K562 (cell line): ENCODE measurements around the gene RNU2-1. TPM values are rescaled to one million over a fixed set of nuclear protein-coding genes. Genes with fewer than 3 reads are reported as not detected.

Experiments
- ATAC-seq: fragments of 200-7000 bp; cut with Tn5 transposase; 3 replicates; pipeline ENCODE4 v1.9.1; 2020; ENCODE audit warnings: moderate library complexity
- BruUV-seq: library from RNA; stranded (reverse); fragments of 400-500 nt; replicated peaks from 2 replicates; lab custom pipeline; 2021; lab: Mats Ljungman, UMichigan
- CTCF ChIA-PET: fragments of 300-600 bp; formaldehyde crosslinking; extraction: SDS; loops from one replicate; lab custom pipeline; 2021; ENCODE audit warnings: low intra/inter-chr PET ratio; lab: Yijun Ruan, JAX
- POLR2A ChIA-PET: fragments of 300-600, 350-650 bp; sonication (Branson Sonifier 250); formaldehyde crosslinking; extraction: SDS; loops from one replicate; lab custom pipeline; 2021; ENCODE audit warnings: antibody characterized with exemption, inconsistent platforms; lab: Yijun Ruan, JAX
- DNase-seq, 4 experiments: peaks; one replicate each; pipeline versions ENCODE4 v3.0.0 to v3.0.0-alpha.2; 2011 to 2018; ENCODE audit warnings: low spot score in 3 of 4, mixed read lengths in 3 of 4; ENCODE audit errors: extremely low read depth in 1 of 4
- FAIRE-seq: peaks from 2 replicates; lab custom pipeline; 2011; peaks lifted over from hg19 to GRCh38; lab: Jason Lieb, UNC
- H2AFZ ChIP-seq: 2 replicates; pipeline ENCODE4 v1.6.0; 2011; ENCODE audit warnings: low read depth, low read length, control low read depth, inconsistent platforms
- H3K27ac ChIP-seq: fragments of 200-600 bp; 3 replicates; pipeline ENCODE4 v1.8.0; 2011; ENCODE audit warnings: low read depth, mild to moderate bottlenecking, control low read depth, inconsistent platforms, low read length, moderate library complexity, mixed read lengths; ENCODE audit errors: extremely low read depth
- H3K27me3 ChIP-seq, 2 experiments: fragments of 300-600 bp in 1 of 2; 2 replicates in 1 of 2; 3 replicates in 1 of 2; pipeline versions ENCODE4 v1.6.0 to v1.8.0; 2011; ENCODE audit warnings: inconsistent platforms in 2 of 2, low read length in 2 of 2, mild to moderate bottlenecking in 1 of 2, mixed read lengths in 1 of 2, moderate library complexity in 1 of 2; ENCODE audit not compliant: control insufficient read depth in 2 of 2, insufficient read depth in 2 of 2
- H3K36me3 ChIP-seq: fragments of 300-600 bp; 3 replicates; pipeline ENCODE4 v1.8.0; 2011; ENCODE audit warnings: mild to moderate bottlenecking, low read length, inconsistent platforms; ENCODE audit not compliant: control insufficient read depth, insufficient read depth
- H3K4me1 ChIP-seq, 2 experiments: fragments of 200-600 bp in 1 of 2; replicated peaks in 1 of 2; 2 replicates in 1 of 2; 3 replicates in 1 of 2; pipeline versions ENCODE4 v1.5.1 to v1.8.0; 2011; ENCODE audit warnings: inconsistent platforms in 2 of 2, low read length in 2 of 2, mild to moderate bottlenecking in 1 of 2, mixed read lengths in 1 of 2, moderate library complexity in 1 of 2; ENCODE audit not compliant: control insufficient read depth in 2 of 2, insufficient read depth in 2 of 2
- H3K4me2 ChIP-seq: 2 replicates; pipeline ENCODE4 v1.6.1; 2011; ENCODE audit warnings: low read length, control low read depth, inconsistent platforms, mixed read lengths; ENCODE audit not compliant: insufficient read depth
- H3K4me3 ChIP-seq: fragments of 200-600 bp; sonication (generic), shearing (Covaris generic); 2 replicates; pipeline ENCODE4 v1.5.1; 2016; ENCODE audit warnings: control low read depth, inconsistent platforms
- H3K79me2 ChIP-seq: fragments of 200-600 bp; 3 replicates; pipeline ENCODE4 v1.8.0; 2011; ENCODE audit warnings: low read length, inconsistent platforms; ENCODE audit not compliant: control insufficient read depth, insufficient read depth
- H3K9ac ChIP-seq, 2 experiments: 2 replicates each; pipeline versions ENCODE4 v1.6.0 to v1.6.1; 2011; ENCODE audit warnings: low read depth in 2 of 2, low read length in 2 of 2, control low read depth in 1 of 2, inconsistent platforms in 1 of 2, mild to moderate bottlenecking in 1 of 2, mixed read lengths in 1 of 2; ENCODE audit not compliant: insufficient read depth in 1 of 2
- H3K9me1 ChIP-seq: one replicate; pipeline ENCODE4 v1.6.0; 2011; ENCODE audit warnings: inconsistent platforms, mild to moderate bottlenecking, low read length, moderate library complexity; ENCODE audit not compliant: control insufficient read depth, insufficient read depth
- H3K9me3 ChIP-seq: replicated peaks from 2 replicates; pipeline ENCODE4 v1.5.1; 2011; ENCODE audit warnings: low read depth, low read length, inconsistent platforms; ENCODE audit not compliant: control insufficient read depth, insufficient read depth
- H4K20me1 ChIP-seq: replicated peaks from 2 replicates; pipeline ENCODE4 v1.6.1; 2011; ENCODE audit warnings: low read length, inconsistent platforms, mixed read lengths; ENCODE audit not compliant: control insufficient read depth, insufficient read depth
- PRDM10 ChIP-seq: fragments of 450-650 bp; IDR thresholded peaks from 2 replicates; pipeline ENCODE4 v1.6.1; 2018; ENCODE audit not compliant: partially characterized antibody
- ZNF316 ChIP-seq: fragments of 450-650 bp; IDR thresholded peaks from 2 replicates; pipeline ENCODE4 v1.6.1; 2016
- WGBS: fragments of 100-300 bp; shearing (Covaris generic); methylation state at CpG from one replicate; pipeline ENCODE4 v1.1.6; 2016; ENCODE audit warnings: low coverage, mixed read lengths; ENCODE audit not compliant: insufficient coverage; ENCODE audit errors: missing lambda C conversion rate; 5-methylcytosine and 5-hydroxymethylcytosine counted together
- in situ Hi-C: fragments of 300-500 bp; cut with MboI; formaldehyde crosslinking; loops from 4 replicates; pipeline ENCODE4 v1.15.0; 2018; ENCODE audit warnings: inconsistent platforms, mixed read lengths
- intact Hi-C: fragments of 100-400 bp; cut with micrococcal nuclease; formaldehyde crosslinking; loops from 2 replicates; pipeline ENCODE4 v1.14.2; 2022
- polyA plus RNA-seq, 8 experiments: library from polyadenylated mRNA; depleted of rRNA in 4 of 8; stranded (reverse) in 5 of 8; unstranded in 3 of 8; fragments of >200 nt; fragmentation: Nextera tagmentation in 2 of 8; fragmentation: Illumina TruSeq in 1 of 8; extraction: Ambion mirVana in 2 of 8; extraction: Trizol in 1 of 8; gene quantifications; 2 replicates each; pipeline versions ENCODE4 v1.2.1 to v1.2.3, GENCODE V29; 2011 to 2014; ENCODE audit warnings: inconsistent platforms in 1 of 8, missing spikeins in 1 of 8
- total RNA-seq, 7 experiments: library from RNA; depleted of rRNA in 6 of 7; stranded (reverse); fragments of >200 nt in 6 of 7; fragmentation: Illumina TruSeq in 2 of 7; extraction: Trizol in 2 of 7; gene quantifications; 2 replicates each; pipeline versions ENCODE4 v1.2.1 to v1.2.3, GENCODE V29; 2011 to 2021; ENCODE audit warnings: low replicate concordance in 1 of 7

Gene RNU2-1
- total and polyA plus RNA-seq, 9 of the 15 experiments (the other 6 are each of a cell fraction or from before 2014, with no cell fraction given), result 9,527 TPM; not detected in 8

GRCh38 chr17:43213545-43213944, 20.2 kb downstream of the RNU2-1 start:
- intact Hi-C loops, result no loop called here
- no TSS peak for BruUV-seq
- Histone ChIP-seq H3K4me1 (peaks cover 3 to 9% of the 10 kb centered on the region in 2 experiments; a peak in 2 of 5 replicates), H3K27ac (no peak overlapping the region), H3K79me2 (no peaks in the 10 kb centered on the region), H3K4me2 (no peak overlapping the region), H3K4me3 (no peak overlapping the region), H4K20me1 (no peaks in the 10 kb centered on the region), H3K27me3 (no peaks in the 10 kb centered on the region), H2AFZ (no peak overlapping the region), H3K9ac (no peak overlapping the region), H3K9me1 (no peaks in the 10 kb centered on the region), H3K36me3 (peaks cover 12% of the 10 kb centered on the region; the same call in 2 of the 3 replicates), H3K9me3 (no peaks in the 10 kb centered on the region)
- POLR2A ChIA-PET, result interaction anchor here (0.6 to 4.3 kb wide), 5 partner anchors 9 to 102 kb away, joined by 3 to 23 read pairs (median 6); no protein-coding TSS in a partner anchor
- CTCF ChIA-PET, result no interaction called here
- 64% methylated on average over 1 of the region's 2 CpGs for WGBS
- no peak for DNase-seq
- no peak for TF ChIP-seq ZNF316
- TF ChIP-seq PRDM10, result no peak
- in situ Hi-C loops, result no loop called here
- no peak for FAIRE-seq
- no peak for ATAC-seq
